Measurements from ENCODE around the gene SNX19.
"Not testable (repeated sequence)": the region's sequence is repeated elsewhere in the genome, so short reads cannot be mapped to it uniquely, and the experiment has no call there.

The SNX19 gene

GRCh38 chr11:130859886-130860285 lies 56.4 kb downstream of the SNX19 start:
- H3K27me3 ChIP-seq (ENCODE audit: control insufficient read depth, insufficient read depth, low read length), result no peaks in the 10 kb centered on the region
- H3K9me3 ChIP-seq (ENCODE audit: control insufficient read depth, insufficient read depth, low read depth, low read length), result no peaks in the 10 kb centered on the region
- no peaks in the 10 kb centered on the region for H3K36me3 ChIP-seq (ENCODE audit: control insufficient read depth, insufficient read depth, low read length)
- no peak overlapping the region for H3K4me3 ChIP-seq (ENCODE audit: low read depth, low read length)
- H3K4me1 ChIP-seq (ENCODE audit: control insufficient read depth, insufficient read depth, low read length), result no peaks in the 10 kb centered on the region
- H3K27ac ChIP-seq (ENCODE audit: low read depth, low read length), result no peak overlapping the region
- no peak overlapping the region for H3K9ac ChIP-seq (ENCODE audit: low read length)

GRCh38 chr11:130858215-130858614 lies 58.1 kb downstream of the SNX19 start:
- H3K27me3 ChIP-seq (ENCODE audit: control insufficient read depth, insufficient read depth, low read length), result no peaks in the 10 kb centered on the region
- no peaks in the 10 kb centered on the region for H3K36me3 ChIP-seq (ENCODE audit: control insufficient read depth, insufficient read depth, low read length)
- no peaks in the 10 kb centered on the region for H3K9me3 ChIP-seq (ENCODE audit: control insufficient read depth, insufficient read depth, low read depth, low read length)
- no peaks in the 10 kb centered on the region for H3K4me1 ChIP-seq (ENCODE audit: control insufficient read depth, insufficient read depth, low read length)
- no peak overlapping the region for H3K9ac ChIP-seq (ENCODE audit: low read length)
- H3K4me3 ChIP-seq (ENCODE audit: low read depth, low read length), result no peak overlapping the region
- H3K27ac ChIP-seq (ENCODE audit: low read depth, low read length), result no peak overlapping the region

- not testable (repeated sequence) for H3K9me3 ChIP-seq (ENCODE audit: control insufficient read depth, insufficient read depth, low read depth, low read length); H3K36me3 ChIP-seq (ENCODE audit: control insufficient read depth, insufficient read depth, low read length); H3K4me1 ChIP-seq (ENCODE audit: control insufficient read depth, insufficient read depth, low read length); H3K27me3 ChIP-seq (ENCODE audit: control insufficient read depth, insufficient read depth, low read length); H3K27ac ChIP-seq (ENCODE audit: low read depth, low read length); H3K9ac ChIP-seq (ENCODE audit: low read length); H3K4me3 ChIP-seq (ENCODE audit: low read depth, low read length)
Observed at GRCh38 chr11:130855707-130856106, 60.6 kb downstream of the SNX19 start.

DNA sequence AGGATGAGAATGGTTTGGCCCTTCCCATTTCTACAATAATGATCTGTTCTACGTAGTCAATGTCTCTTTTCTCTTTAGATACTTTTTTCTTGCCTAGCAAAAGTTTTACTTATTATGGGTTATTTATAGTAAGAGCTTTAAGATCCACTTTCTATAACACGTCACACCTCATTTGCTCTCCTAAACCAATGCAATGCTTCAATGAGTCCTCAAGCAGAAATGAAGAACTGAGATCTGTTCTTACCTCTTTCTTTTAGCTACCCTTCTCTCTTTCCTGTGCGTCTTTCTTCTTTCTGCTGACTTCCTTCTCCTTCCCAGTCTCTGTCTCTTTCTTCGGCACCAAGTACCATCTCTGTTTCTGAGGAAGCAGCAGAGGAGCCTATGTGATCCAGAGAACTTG lies 61.8 kb downstream of the SNX19 start:
- Histone ChIP-seq H3K4me3 (ENCODE audit: low read depth, low read length) (no peak overlapping the region), H3K27me3 (ENCODE audit: control insufficient read depth, insufficient read depth, low read length) (no peaks in the 10 kb centered on the region), H3K9me3 (ENCODE audit: control insufficient read depth, insufficient read depth, low read depth, low read length) (0 out of 2 replicates have a peak, but pooled peaks cover 4% of the 10 kb centered on the region), H3K4me1 (ENCODE audit: control insufficient read depth, insufficient read depth, low read length) (no peaks in the 10 kb centered on the region), H3K9ac (ENCODE audit: low read length) (no peak overlapping the region), H3K36me3 (ENCODE audit: control insufficient read depth, insufficient read depth, low read length) (no peaks in the 10 kb centered on the region), H3K27ac (ENCODE audit: low read depth, low read length) (no peak overlapping the region)

GRCh38 chr11:130852589-130852988 lies 63.7 kb downstream of the SNX19 start:
- Histone ChIP-seq H3K36me3 (ENCODE audit: control insufficient read depth, insufficient read depth, low read length) (no peaks in the 10 kb centered on the region), H3K27me3 (ENCODE audit: control insufficient read depth, insufficient read depth, low read length) (no peaks in the 10 kb centered on the region)

GRCh38 chr11:130850185-130850944 lies 65.9 kb downstream of the SNX19 start:
- Histone ChIP-seq H3K4me3 (ENCODE audit: low read depth, low read length) (no peak overlapping the region), H3K27ac (ENCODE audit: low read depth, low read length) (no peak overlapping the region), H3K9ac (ENCODE audit: low read length) (no peak overlapping the region), H3K36me3 (ENCODE audit: control insufficient read depth, insufficient read depth, low read length) (no peaks in the 10 kb centered on the region), H3K27me3 (ENCODE audit: control insufficient read depth, insufficient read depth, low read length) (no peaks in the 10 kb centered on the region), H3K4me1 (ENCODE audit: control insufficient read depth, insufficient read depth, low read length) (no peaks in the 10 kb centered on the region), H3K9me3 (ENCODE audit: control insufficient read depth, insufficient read depth, low read depth, low read length) (0 out of 2 replicates have a peak, but pooled peaks cover 4% of the 10 kb centered on the region)

More at GRCh38 chr11:130852589-130852988, 63.7 kb downstream of the SNX19 start:
- 0 out of 2 replicates have a peak, but pooled peaks cover 4% of the 10 kb centered on the region for H3K9me3 ChIP-seq (ENCODE audit: control insufficient read depth, insufficient read depth, low read depth, low read length)
- H3K27ac ChIP-seq (ENCODE audit: low read depth, low read length), result no peak overlapping the region
- H3K4me3 ChIP-seq (ENCODE audit: low read depth, low read length), result no peak overlapping the region
- no peaks in the 10 kb centered on the region for H3K4me1 ChIP-seq (ENCODE audit: control insufficient read depth, insufficient read depth, low read length)
- H3K9ac ChIP-seq (ENCODE audit: low read length), result no peak overlapping the region

- Histone ChIP-seq H3K9ac (ENCODE audit: low read length) (no peak overlapping the region), H3K27ac (ENCODE audit: low read depth, low read length) (no peak overlapping the region)
Observed at GRCh38 chr11:130849215-130849568, 67.1 kb downstream of the SNX19 start.

DNA sequence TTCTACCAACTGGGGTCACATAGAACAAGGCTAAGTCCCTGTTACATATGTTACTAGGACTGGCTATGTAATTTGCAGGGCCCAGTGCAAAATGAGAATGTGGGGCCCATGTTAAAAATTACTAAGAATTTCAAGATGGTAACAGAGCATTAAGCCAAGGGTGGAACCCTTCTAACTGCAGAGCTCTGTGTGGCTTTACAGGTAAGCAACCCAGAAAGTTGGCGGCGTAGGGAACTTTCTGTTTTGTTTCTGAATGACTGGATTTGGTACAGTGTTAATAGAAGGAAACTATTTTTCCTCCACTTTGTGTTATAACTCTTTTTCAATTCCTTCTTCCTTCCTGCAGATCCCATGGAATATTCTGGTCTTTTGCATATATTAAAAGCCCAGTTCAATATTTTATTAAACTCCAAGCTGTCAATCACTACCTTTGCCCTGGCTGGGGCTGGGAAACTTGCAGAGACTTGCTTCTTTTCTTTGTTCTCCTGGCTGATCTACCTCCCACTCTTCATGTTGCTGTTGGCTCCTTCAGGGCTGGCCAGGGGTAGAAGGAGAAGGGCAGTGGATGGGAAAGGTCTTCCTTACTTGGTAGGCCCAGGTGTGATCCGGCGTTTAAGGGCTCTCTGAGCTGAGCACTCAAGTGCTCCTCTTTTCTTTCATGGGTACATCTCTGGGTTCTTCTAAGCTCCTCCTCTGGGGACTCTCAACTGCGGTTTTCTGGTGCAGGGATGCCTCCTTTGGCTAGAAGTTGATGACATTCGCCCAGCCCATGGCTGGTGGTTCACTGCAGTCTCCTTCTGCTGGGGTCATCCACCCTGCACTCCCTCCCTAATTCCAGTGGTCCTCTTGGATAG lies 67.7 kb downstream of the SNX19 start:
- no peak overlapping the region for H3K9ac ChIP-seq (ENCODE audit: low read length)
- H3K4me1 ChIP-seq (ENCODE audit: control insufficient read depth, insufficient read depth, low read length), result no peaks in the 10 kb centered on the region; the same call in 1 of the 2 replicates
- no peaks in the 10 kb centered on the region for H3K27me3 ChIP-seq (ENCODE audit: control insufficient read depth, insufficient read depth, low read length)
- H3K36me3 ChIP-seq (ENCODE audit: control insufficient read depth, insufficient read depth, low read length), result no peaks in the 10 kb centered on the region
- H3K9me3 ChIP-seq (ENCODE audit: control insufficient read depth, insufficient read depth, low read depth, low read length), result 0 out of 2 replicates have a peak, but pooled peaks cover 4% of the 10 kb centered on the region
- H3K4me3 ChIP-seq (ENCODE audit: low read depth, low read length), result no peak overlapping the region
- H3K27ac ChIP-seq (ENCODE audit: low read depth, low read length), result no peak overlapping the region

More at GRCh38 chr11:130849215-130849568, 67.1 kb downstream of the SNX19 start:
- no peak overlapping the region for H3K4me3 ChIP-seq (ENCODE audit: low read depth, low read length)
- H3K4me1 ChIP-seq (ENCODE audit: control insufficient read depth, insufficient read depth, low read length), result no peaks in the 10 kb centered on the region
- 0 out of 2 replicates have a peak, but pooled peaks cover 4% of the 10 kb centered on the region for H3K9me3 ChIP-seq (ENCODE audit: control insufficient read depth, insufficient read depth, low read depth, low read length)
- H3K27me3 ChIP-seq (ENCODE audit: control insufficient read depth, insufficient read depth, low read length), result no peaks in the 10 kb centered on the region
- no peaks in the 10 kb centered on the region for H3K36me3 ChIP-seq (ENCODE audit: control insufficient read depth, insufficient read depth, low read length)

DNA sequence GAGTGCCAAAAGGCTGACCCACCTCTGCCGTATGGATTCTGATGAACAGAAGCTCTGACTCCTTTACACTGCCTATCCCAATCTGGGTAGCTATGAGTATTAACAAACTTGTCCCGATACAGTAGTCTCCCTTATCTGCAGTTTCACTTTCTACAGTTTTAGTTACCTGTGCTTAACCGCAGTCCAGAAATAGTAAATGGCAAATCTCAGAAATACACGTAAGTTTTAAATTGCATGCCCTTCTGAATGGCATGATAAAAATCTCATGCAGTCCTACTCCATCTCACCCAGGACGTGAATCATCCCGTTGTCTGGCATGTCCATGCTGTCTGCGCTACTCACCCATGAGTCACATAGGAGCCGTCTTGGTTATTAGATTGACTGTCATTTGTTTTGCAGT lies 68.8 kb downstream of the SNX19 start:
- Histone ChIP-seq H3K4me1 (ENCODE audit: control insufficient read depth, insufficient read depth, low read length) (no peaks in the 10 kb centered on the region; the same call in 1 of the 2 replicates), H3K27ac (ENCODE audit: low read depth, low read length) (no peak overlapping the region), H3K9ac (ENCODE audit: low read length) (no peak overlapping the region), H3K4me3 (ENCODE audit: low read depth, low read length) (no peak overlapping the region), H3K9me3 (ENCODE audit: control insufficient read depth, insufficient read depth, low read depth, low read length) (0 out of 2 replicates have a peak, but pooled peaks cover 4% of the 10 kb centered on the region), H3K36me3 (ENCODE audit: control insufficient read depth, insufficient read depth, low read length) (no peaks in the 10 kb centered on the region), H3K27me3 (ENCODE audit: control insufficient read depth, insufficient read depth, low read length) (no peaks in the 10 kb centered on the region)

GRCh38 chr11:130846606-130847005 lies 69.7 kb downstream of the SNX19 start:
- Histone ChIP-seq H3K27me3 (ENCODE audit: control insufficient read depth, insufficient read depth, low read length) (no peaks in the 10 kb centered on the region), H3K9ac (ENCODE audit: low read length) (no peak overlapping the region), H3K4me3 (ENCODE audit: low read depth, low read length) (no peak overlapping the region), H3K9me3 (ENCODE audit: control insufficient read depth, insufficient read depth, low read depth, low read length) (0 out of 2 replicates have a peak, but pooled peaks cover 4% of the 10 kb centered on the region), H3K27ac (ENCODE audit: low read depth, low read length) (no peak overlapping the region), H3K36me3 (ENCODE audit: control insufficient read depth, insufficient read depth, low read length) (no peaks in the 10 kb centered on the region), H3K4me1 (ENCODE audit: control insufficient read depth, insufficient read depth, low read length) (no peaks in the 10 kb centered on the region; the same call in 1 of the 2 replicates)

DNA sequence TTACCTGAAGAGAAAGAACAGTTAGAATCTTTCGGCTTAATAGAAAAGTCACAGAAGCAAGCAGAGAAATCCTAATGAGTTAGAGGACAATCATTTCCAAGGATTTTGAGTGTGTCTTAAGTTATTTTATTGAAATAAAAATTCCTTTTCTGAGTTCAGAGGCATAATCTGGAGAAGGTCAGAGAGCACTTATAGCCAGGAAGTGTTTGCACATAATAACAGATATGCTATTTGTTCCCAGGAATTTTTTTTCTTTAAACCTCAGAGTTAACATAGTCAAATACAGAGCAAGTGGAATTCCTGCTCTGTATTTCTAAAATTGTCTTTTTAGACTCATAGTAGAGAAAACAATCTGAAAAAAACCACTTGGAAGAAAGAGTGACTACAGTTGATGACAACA lies 74.3 kb downstream of the SNX19 start:
- Histone ChIP-seq H3K9me3 (ENCODE audit: control insufficient read depth, insufficient read depth, low read depth, low read length) (no peaks in the 10 kb centered on the region), H3K27ac (ENCODE audit: low read depth, low read length) (no peak overlapping the region), H3K4me3 (ENCODE audit: low read depth, low read length) (no peak overlapping the region), H3K27me3 (ENCODE audit: control insufficient read depth, insufficient read depth, low read length) (no peaks in the 10 kb centered on the region), H3K36me3 (ENCODE audit: control insufficient read depth, insufficient read depth, low read length) (no peaks in the 10 kb centered on the region), H3K9ac (ENCODE audit: low read length) (no peak overlapping the region), H3K4me1 (ENCODE audit: control insufficient read depth, insufficient read depth, low read length) (no peaks in the 10 kb centered on the region; the same call in 1 of the 2 replicates)

Data from HUES6 (cell line).